SH-SY5Y (cell line): ENCODE measurements around the gene SPP1.

Experiments used
- GATA2 ChIP-seq: IDR thresholded peaks from 2 replicates; pipeline ENCODE4 v1.6.1; 2011; ENCODE audit warnings: mild to moderate bottlenecking, low read depth, low read length
- GATA3 ChIP-seq: IDR thresholded peaks from 2 replicates; pipeline ENCODE4 v1.6.1; 2011; ENCODE audit warnings: low read depth, mild to moderate bottlenecking, low read length, moderate library complexity

- TF ChIP-seq GATA3 (no peak), GATA2 (no peak)
Measured at GRCh38 chr4:87949961-87950360, 25.6 kb upstream of the SPP1 start.
